ENCODE results near the gene ATG9B. TPM values are rescaled to one million over a fixed set of nuclear protein-coding genes. Genes with fewer than 3 reads are reported as not detected.
A peak's percentile ranks its signal among the peaks of the same experiment; 100 is the strongest.

Gene ATG9B
- total and polyA plus RNA-seq, 9 of the 15 experiments (the other 6 are each of a cell fraction or from before 2014, with no cell fraction given): 0.29 to 8.0 (median 2.1) TPM

- peak; percentile 99 for TF ChIP-seq ATF3 (IDR thresholded peaks at IDR 0.05)
- TF ChIP-seq ATF3 (CRISPR knock-in tag; conservative IDR thresholded peaks at IDR 0.05): peak; percentile 97
- TF ChIP-seq ZFX (CRISPR knock-in tag; IDR thresholded peaks at IDR 0.05): peak; percentile 76
- no peak for TF ChIP-seq CTCFL (IDR thresholded peaks at IDR 0.05; ENCODE audit: borderline replicate concordance, insufficient read depth, low read depth, low read length, poor library complexity, severe bottlenecking)
- TF ChIP-seq NEUROD1 (IDR thresholded peaks at IDR 0.05; ENCODE audit: borderline replicate concordance, low read depth, low read length, partially characterized antibody): peak; percentile 95
- TF ChIP-seq ATF7 (IDR thresholded peaks at IDR 0.05): peak; percentile 96
- TF ChIP-seq SNIP1 (IDR thresholded peaks at IDR 0.05; ENCODE audit: low read depth): no peak
- peak; percentile 45 for TF ChIP-seq POLR2B (IDR thresholded peaks at IDR 0.05; ENCODE audit: low read depth, partially characterized antibody)
- TF ChIP-seq ZFP1 (CRISPR knock-in tag; IDR thresholded peaks at IDR 0.05): peak; percentile 64
- no peak for TF ChIP-seq ZNF274 (IDR thresholded peaks at IDR 0.05; ENCODE audit: borderline replicate concordance, low read depth, low read length)
- no peak for TF ChIP-seq ZNF324 (CRISPR knock-in tag; IDR thresholded peaks at IDR 0.05)
- peak; percentile 69 to 85; a peak in 3 of 4 replicates for TF ChIP-seq ARNT (IDR thresholded peaks at IDR 0.05)
- TF ChIP-seq BMI1 (IDR thresholded peaks at IDR 0.05; ENCODE audit: low read length): no peak
- TF ChIP-seq E2F6 (IDR thresholded peaks at IDR 0.05; ENCODE audit: borderline replicate concordance in 1 of 2, extremely low read depth in 1 of 2, insufficient read depth in 1 of 2, insufficient read length in 1 of 2, low read depth in 1 of 2, low read length in 1 of 2, poor library complexity in 1 of 2, severe bottlenecking in 1 of 2): peak in 1 of 2 experiments; percentile 6
- peak; percentile 92 for TF ChIP-seq SMARCB1 (IDR thresholded peaks at IDR 0.05; ENCODE audit: insufficient read length, low read depth)
- TF ChIP-seq AFF1 (IDR thresholded peaks at IDR 0.05; ENCODE audit: low read depth in 1 of 2, partially characterized antibody in 2 of 2): peak in 1 of 2 experiments; percentile 74
- TF ChIP-seq POLR2G (IDR thresholded peaks at IDR 0.05; ENCODE audit: low read depth, low read length): peak; percentile 72
- peak; percentile 95 for TF ChIP-seq CBFA2T3 (IDR thresholded peaks at IDR 0.05)
Measured at GRCh38 chr7:151038951-151039849, 14.9 kb upstream of the ATG9B start (continued).
